Subcutaneous adipose tissue (tissue), 4 donors: Measurements from ENCODE around the gene RNF222. TPM values are rescaled to one million over a fixed set of nuclear protein-coding genes. Genes with fewer than 3 reads are reported as not detected.

Source experiments
- CTCF ChIP-seq: fragments of 450-650 bp; IDR thresholded peaks from one replicate; pipeline ENCODE4 v1.5.1; 2016; ENCODE audit warnings: low read depth, mild to moderate bottlenecking, control low read depth, antibody characterized with exemption, moderate library complexity
- total RNA-seq, 4 donors: library from RNA; depleted of rRNA; stranded (reverse); fragments of >200 nt; gene quantifications; one replicate each; pipeline ENCODE4 v1.1.0, GENCODE V29; 2016

RNF222 gene
- total RNA-seq, 4 donors from 2014 or later: not detected

GRCh38 chr17:8398980-8399379 lies 1.4 kb upstream of the RNF222 start:
- TF ChIP-seq CTCF: no peak

- TF ChIP-seq CTCF: no peak
These were observed 4.0 kb downstream of the RNF222 start for GRCh38 chr17:8393470-8394231.

GRCh38 chr17:8392674-8393469 lies 4.8 kb downstream of the RNF222 start:
- no peak for TF ChIP-seq CTCF

- no peak for TF ChIP-seq CTCF
These were observed 5.4 kb downstream of the RNF222 start for GRCh38 chr17:8392274-8392673.

GRCh38 chr17:8391711-8392110 lies 5.9 kb downstream of the RNF222 start:
- no peak for TF ChIP-seq CTCF

GRCh38 chr17:8387914-8388651 lies 9.5 kb downstream of the RNF222 start:
- TF ChIP-seq CTCF: no peak

- TF ChIP-seq CTCF: no peak
These were observed 10.8 kb downstream of the RNF222 start for GRCh38 chr17:8386841-8387240.
